Measurements from ENCODE around the gene PRKG1. TPM values are rescaled to one million over a fixed set of nuclear protein-coding genes. Genes with fewer than 3 reads are reported as not detected.
A peak's percentile ranks its signal among the peaks of the same experiment; 100 is the strongest.

Gene PRKG1
- total and polyA plus RNA-seq, 2 of the 4 experiments (the other 2 are of a cell fraction), result 3.5 to 18.3 TPM

DNA sequence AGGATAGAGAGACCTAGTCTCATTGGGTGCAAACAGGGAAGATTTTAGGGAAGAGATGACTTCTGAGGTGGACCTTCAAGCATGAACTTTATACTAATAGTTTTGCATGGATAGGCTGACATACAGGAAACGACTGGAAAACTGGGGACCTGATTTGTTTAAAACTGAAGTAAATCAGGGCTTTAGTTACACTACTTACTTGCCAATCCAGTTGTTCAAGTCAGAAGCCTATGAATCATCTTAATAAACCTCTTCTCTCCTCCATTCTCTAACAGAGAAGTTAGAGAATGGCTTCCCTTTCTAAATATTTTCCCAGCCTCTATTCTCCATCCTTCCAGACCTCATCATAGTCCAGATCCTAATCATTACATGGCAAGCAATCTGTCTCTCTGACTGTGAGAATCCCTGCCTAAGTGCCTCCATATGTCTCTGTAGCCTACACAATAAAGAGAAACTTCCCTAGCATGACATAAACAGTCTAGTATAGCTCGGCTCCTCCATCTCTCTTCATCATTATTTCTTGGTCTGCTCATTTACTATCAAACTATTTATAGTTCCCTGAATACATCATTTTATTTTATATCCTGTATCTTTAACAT, 55.8 kb downstream of the PRKG1 start:
- no TSS peak for BruUV-seq (replicated peaks)
- no peak overlapping the region for H2AFZ ChIP-seq (replicated peaks; ENCODE audit: low read length, poor library complexity)
- DNase-seq, result peak; percentile 11
- no peak overlapping the region for H2BK20ac ChIP-seq (ENCODE audit: low read depth, low read length)
- no peak overlapping the region for H3K4ac ChIP-seq (ENCODE audit: low read depth, low read length)
- ChIA-PET CTCF (no interaction called here), POLR2A (ENCODE audit: unreplicated experiment) (interaction anchor here (0.7 kb wide), 1 partner anchor 915 kb away, joined by 7 read pairs; no protein-coding TSS in a partner anchor)
- no peak overlapping the region for H4K91ac ChIP-seq (ENCODE audit: insufficient read depth, low read depth, low read length)
- H3K9me1 ChIP-seq (ENCODE audit: insufficient read depth, low read length), result 0 out of 2 replicates have a peak, but pooled peaks cover 4% of the 10 kb centered on the region
- H3K27me3 ChIP-seq (ENCODE audit: control insufficient read depth, insufficient read depth, low read length), result no peaks in the 10 kb centered on the region
- peaks cover 3 to 15% of the 10 kb centered on the region in 2 experiments; a peak in 3 of 4 replicates for H3K79me1 ChIP-seq (ENCODE audit: low read depth in 1 of 2, low read length in 2 of 2)
- no peak overlapping the region for H2BK5ac ChIP-seq (ENCODE audit: low read depth, low read length, poor library complexity, severe bottlenecking)
- no peak overlapping the region for H3K18ac ChIP-seq (ENCODE audit: low read depth, low read length)
- no peak; the same call in 1 of the 2 replicates for ATAC-seq (ENCODE audit: low read depth)
- in situ Hi-C loops (cut with MboI; ENCODE audit: low sequenced_read_pairs), result no loop called here
- H2AK5ac ChIP-seq (ENCODE audit: low read depth, low read length), result no peak overlapping the region
- no peaks in the 10 kb centered on the region for H3K9me3 ChIP-seq (ENCODE audit: control insufficient read depth, insufficient read depth, low read length)
- no peaks in the 10 kb centered on the region for H3K4me1 ChIP-seq (ENCODE audit: control insufficient read depth, insufficient read depth, low read length)
- H3K9ac ChIP-seq (ENCODE audit: low read depth, low read length), result no peak overlapping the region
- intact Hi-C loops (cut with micrococcal nuclease), result no loop called here
- TF ChIP-seq MXI1 (IDR thresholded peaks at IDR 0.05; ENCODE audit: borderline replicate concordance, low read depth, low read length), result no peak
- TF ChIP-seq, protein P1, sequence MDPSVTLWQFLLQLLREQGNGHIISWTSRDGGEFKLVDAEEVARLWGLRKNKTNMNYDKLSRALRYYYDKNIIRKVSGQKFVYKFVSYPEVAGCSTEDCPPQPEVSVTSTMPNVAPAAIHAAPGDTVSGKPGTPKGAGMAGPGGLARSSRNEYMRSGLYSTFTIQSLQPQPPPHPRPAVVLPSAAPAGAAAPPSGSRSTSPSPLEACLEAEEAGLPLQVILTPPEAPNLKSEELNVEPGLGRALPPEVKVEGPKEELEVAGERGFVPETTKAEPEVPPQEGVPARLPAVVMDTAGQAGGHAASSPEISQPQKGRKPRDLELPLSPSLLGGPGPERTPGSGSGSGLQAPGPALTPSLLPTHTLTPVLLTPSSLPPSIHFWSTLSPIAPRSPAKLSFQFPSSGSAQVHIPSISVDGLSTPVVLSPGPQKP (IDR thresholded peaks at IDR 0.05; ENCODE audit: borderline replicate concordance, low read depth, low read length), result no peak
- TF ChIP-seq CEBPB (IDR thresholded peaks at IDR 0.05; ENCODE audit: low read depth, low read length), result no peak
- TF ChIP-seq NFE2L2 (IDR thresholded peaks at IDR 0.05; ENCODE audit: low read depth, low read length), result no peak
- TF ChIP-seq, protein P2, sequence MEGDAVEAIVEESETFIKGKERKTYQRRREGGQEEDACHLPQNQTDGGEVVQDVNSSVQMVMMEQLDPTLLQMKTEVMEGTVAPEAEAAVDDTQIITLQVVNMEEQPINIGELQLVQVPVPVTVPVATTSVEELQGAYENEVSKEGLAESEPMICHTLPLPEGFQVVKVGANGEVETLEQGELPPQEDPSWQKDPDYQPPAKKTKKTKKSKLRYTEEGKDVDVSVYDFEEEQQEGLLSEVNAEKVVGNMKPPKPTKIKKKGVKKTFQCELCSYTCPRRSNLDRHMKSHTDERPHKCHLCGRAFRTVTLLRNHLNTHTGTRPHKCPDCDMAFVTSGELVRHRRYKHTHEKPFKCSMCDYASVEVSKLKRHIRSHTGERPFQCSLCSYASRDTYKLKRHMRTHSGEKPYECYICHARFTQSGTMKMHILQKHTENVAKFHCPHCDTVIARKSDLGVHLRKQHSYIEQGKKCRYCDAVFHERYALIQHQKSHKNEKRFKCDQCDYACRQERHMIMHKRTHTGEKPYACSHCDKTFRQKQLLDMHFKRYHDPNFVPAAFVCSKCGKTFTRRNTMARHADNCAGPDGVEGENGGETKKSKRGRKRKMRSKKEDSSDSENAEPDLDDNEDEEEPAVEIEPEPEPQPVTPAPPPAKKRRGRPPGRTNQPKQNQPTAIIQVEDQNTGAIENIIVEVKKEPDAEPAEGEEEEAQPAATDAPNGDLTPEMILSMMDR (conservative IDR thresholded peaks at IDR 0.05; ENCODE audit: low read depth, low read length), result no peak
- no peak for TF ChIP-seq RAD21 (IDR thresholded peaks at IDR 0.05; ENCODE audit: low read length)
- no peak for TF ChIP-seq CHD1 (IDR thresholded peaks at IDR 0.05; ENCODE audit: low read depth, low read length)
- no peak for TF ChIP-seq MAZ (IDR thresholded peaks at IDR 0.05; ENCODE audit: borderline replicate concordance, low read depth, low read length)
- no peak for TF ChIP-seq USF2 (IDR thresholded peaks at IDR 0.05; ENCODE audit: low read depth, low read length)
- TF ChIP-seq RCOR1 (IDR thresholded peaks at IDR 0.05; ENCODE audit: insufficient replicate concordance, low read length), result no peak
- TF ChIP-seq FOS (IDR thresholded peaks at IDR 0.05; ENCODE audit: low read depth, low read length), result no peak
- TF ChIP-seq POLR2A (IDR thresholded peaks at IDR 0.05; ENCODE audit: low read depth, low read length), result no peak
- TF ChIP-seq RFX5 (IDR thresholded peaks at IDR 0.05; ENCODE audit: low read depth, low read length), result no peak
- no peak for TF ChIP-seq BHLHE40 (IDR thresholded peaks at IDR 0.05; ENCODE audit: low read depth, low read length)
- TF ChIP-seq SMC3 (IDR thresholded peaks at IDR 0.05; ENCODE audit: low read depth, low read length), result no peak
- TF ChIP-seq MAFK (IDR thresholded peaks at IDR 0.05; ENCODE audit: low read depth, low read length), result no peak
- no peak overlapping the region for H3K4me3 ChIP-seq (ENCODE audit: insufficient read depth, low read depth, low read length)
- WGBS, 2 experiments (ENCODE audit: extremely low coverage in 2 of 2, insufficient read length in 1 of 2), result no CpG with 5 or more reads among the region's 2 CpGs
- H4K8ac ChIP-seq (ENCODE audit: low read depth in 2 of 2, low read length in 2 of 2), result no peak overlapping the region
- H4K5ac ChIP-seq (ENCODE audit: low read depth, low read length), result no peak overlapping the region
- H3K36me3 ChIP-seq (ENCODE audit: control insufficient read depth, insufficient read depth, low read length), result no peaks in the 10 kb centered on the region
- no peak overlapping the region for H2AK9ac ChIP-seq (replicated peaks; ENCODE audit: low read depth, low read length, poor library complexity)
- no peak overlapping the region for H3K23ac ChIP-seq (ENCODE audit: low read depth, low read length)
- no peak overlapping the region for H3K14ac ChIP-seq (replicated peaks; ENCODE audit: low read depth, low read length)
- H2BK120ac ChIP-seq (ENCODE audit: low read depth, low read length), result no peak overlapping the region
- H3K4me2 ChIP-seq (ENCODE audit: low read depth, low read length), result no peak overlapping the region; the same call in 1 of the 2 replicates
- dilution Hi-C loops (cut with HindIII; ENCODE audit: low sequenced_read_pairs, unreplicated experiment), result no loop called here
- no peaks in the 10 kb centered on the region; the same call in 1 of the 2 replicates for H4K20me1 ChIP-seq (ENCODE audit: insufficient read depth, low read length)
- H3K27ac ChIP-seq (ENCODE audit: insufficient read depth, low read length), result no peak overlapping the region
- H3K56ac ChIP-seq (ENCODE audit: extremely low read depth, insufficient read depth, low read length), result no peak overlapping the region
- H2BK15ac ChIP-seq (ENCODE audit: low read depth, low read length), result no peak overlapping the region
